Stimulated activated CD8-positive, alpha-beta memory T cell treated with anti-CD3 and anti-CD28 coated beads, Interleukin-4, amount 100 ng/mL, for 1 hour (primary cell): ENCODE data around the gene ZNF398.
"Not testable (repeated sequence)": the region's sequence is repeated elsewhere in the genome, so short reads cannot be mapped to it uniquely, and the experiment has no call there.

ENCODE experiments used
- DNase-seq, 2 donors: peaks; one replicate each; pipeline ENCODE4 v3.0.0-alpha.2; 2020; ENCODE audit warnings: low read depth in 2 of 2, low spot score in 1 of 2

Gene ZNF398

DNA sequence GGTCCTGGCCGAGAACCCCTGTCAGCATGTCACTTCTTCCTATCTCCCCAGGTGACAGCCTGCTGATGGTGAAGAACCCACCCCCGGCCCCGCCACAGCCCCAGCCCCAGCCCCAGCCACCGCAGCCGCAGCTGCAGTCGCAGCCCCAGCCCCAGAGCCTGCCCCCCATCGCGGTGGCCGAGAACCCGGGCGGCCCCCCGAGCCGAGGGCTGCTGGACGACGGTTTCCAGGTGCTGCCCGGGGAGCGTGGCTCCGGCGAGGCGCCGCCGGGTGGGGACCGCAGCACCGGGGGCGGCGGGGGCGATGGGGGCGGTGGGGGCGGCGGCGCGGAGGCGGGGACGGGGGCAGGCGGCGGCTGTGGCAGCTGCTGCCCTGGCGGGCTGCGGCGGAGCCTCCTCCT is 76.5 kb downstream of the ZNF398 start:
- no peak for DNase-seq

DNA sequence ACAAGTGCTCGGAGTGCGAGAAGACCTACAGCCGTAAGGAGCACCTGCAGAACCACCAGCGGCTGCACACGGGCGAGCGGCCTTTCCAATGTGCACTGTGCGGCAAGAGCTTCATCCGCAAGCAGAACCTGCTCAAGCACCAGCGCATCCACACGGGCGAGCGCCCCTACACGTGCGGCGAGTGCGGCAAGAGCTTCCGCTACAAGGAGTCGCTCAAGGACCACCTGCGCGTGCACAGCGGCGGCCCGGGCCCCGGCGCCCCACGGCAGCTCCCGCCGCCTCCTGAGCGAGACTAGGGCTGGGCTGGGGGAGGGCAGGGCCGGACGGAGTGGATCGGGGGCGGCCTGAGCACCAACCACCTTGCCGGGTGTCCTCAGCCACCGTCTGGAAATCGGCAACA is 77.1 kb downstream of the ZNF398 start:
- no peak for DNase-seq

DNA sequence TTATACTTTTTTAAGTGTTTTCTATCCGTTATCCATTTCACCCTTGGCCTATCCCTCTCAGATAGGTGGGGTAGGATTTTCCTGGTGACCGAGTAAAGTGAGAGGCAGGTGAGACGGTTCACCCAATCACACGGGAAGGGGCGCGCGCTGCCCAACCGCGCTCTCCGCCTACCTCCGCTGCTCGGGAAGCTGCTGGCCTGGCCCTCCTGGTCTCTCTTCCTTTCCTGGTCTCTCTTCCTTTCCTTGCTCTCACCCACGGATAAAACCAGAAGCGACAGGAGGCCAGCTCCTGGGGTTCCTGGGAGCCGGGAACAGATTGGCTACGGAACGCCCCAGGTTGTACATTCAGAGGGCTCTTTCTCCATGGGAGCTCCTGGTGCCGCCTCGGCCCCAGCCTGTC is 77.9 kb downstream of the ZNF398 start:
- DNase-seq = no peak

DNA sequence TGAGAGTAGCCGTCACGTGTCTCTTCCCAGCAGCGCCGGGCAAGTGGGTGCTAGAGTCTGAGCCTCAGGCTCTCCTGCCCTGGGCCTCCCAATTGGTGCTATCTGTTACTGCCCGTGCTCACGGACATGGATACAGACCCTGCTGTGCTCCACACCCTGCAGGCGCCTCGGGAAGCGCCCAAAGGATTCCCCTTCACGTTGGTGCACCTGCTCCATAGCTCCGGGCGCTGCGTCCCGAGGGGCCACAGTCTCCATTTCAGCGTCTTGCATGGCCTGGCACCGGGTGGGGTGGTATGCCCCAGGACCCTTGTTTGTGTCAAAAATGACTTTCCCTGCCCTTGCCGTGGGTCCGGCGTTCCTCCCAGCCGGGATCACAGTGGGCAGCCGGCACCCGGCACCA is 78.4 kb downstream of the ZNF398 start:
- no peak for DNase-seq

DNA sequence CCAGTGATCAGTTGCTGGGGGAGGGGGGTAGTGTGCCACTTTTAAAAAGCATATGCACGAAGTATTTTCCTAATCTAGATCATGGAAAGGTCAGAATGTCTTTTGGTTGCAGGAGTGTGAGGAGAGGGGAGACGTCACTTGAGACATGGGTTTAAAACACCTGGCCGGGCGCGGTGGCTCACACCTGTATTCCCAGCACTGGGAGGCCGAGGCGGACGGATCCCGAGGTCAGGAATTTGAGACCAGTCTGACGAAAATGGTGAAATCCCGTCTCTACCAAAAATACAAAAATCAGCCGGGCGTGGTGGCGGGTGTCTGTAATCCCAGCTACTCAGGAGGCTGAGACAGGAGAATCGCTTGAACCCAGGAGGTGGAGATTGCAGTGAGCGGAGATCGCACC is 79.1 kb downstream of the ZNF398 start:
- DNase-seq = not testable (repeated sequence)

DNA sequence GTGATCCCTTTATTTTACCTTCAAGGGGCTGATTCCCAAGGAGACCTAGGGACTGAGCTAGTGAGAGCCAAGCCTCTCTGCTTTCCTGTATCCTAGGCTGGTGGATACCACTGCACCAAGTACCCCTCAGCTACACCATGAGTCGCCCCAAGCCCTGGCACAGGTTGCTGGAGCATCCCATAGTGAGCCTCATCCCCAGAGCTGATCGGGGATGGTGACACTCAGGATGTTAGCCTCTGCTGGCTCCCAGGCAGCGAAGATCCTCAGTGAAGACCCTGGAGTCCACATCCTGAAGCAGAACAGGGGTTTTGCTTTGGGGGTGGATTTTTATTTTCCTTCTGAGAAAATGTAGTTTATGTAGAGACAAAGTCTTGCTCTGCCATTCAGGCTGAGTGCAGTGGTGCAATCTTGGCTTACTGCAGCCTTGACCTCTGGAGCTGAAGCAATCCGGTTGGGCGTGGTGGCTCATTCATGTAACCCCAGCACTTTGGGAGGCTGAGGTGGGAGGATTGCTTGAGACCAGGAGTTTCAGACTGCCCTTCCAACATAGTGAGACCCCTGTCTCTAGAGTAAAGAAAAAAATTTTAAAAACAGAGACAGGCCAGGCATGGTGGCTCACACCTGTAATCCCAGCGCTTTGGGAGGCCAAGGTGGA is 79.7 kb downstream of the ZNF398 start:
- DNase-seq = no peak

DNA sequence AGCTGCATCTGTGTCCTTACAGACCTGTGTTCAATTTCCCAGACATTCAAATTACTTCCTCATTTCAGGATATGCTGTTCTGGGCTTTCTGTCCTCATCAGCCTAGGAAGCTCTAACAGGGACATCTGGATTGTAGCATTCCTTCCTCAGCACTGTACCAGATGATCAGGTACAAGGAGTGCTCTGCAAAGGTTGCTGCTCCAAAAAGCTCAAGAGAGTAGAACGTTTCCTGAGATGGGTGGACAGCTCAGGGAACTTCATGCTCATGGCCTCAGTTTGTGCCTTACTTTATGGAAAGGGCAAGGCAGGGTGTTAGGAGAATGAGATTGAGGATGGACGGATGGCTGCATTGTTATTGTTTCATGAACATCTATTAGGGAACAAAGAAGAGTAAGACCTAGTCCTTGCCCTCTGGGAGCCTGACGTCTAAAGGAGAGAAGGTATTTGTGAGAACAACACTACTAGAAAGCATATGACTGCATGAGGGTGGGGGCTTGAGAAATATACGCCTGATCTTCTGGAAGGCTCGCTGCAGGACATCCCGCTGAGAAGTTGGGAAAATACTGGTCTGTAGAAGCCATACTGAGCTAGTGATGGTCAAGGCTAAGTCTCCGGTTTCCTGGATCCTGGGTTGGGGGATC is 81.7 kb downstream of the ZNF398 start:
- no peak for DNase-seq

DNA sequence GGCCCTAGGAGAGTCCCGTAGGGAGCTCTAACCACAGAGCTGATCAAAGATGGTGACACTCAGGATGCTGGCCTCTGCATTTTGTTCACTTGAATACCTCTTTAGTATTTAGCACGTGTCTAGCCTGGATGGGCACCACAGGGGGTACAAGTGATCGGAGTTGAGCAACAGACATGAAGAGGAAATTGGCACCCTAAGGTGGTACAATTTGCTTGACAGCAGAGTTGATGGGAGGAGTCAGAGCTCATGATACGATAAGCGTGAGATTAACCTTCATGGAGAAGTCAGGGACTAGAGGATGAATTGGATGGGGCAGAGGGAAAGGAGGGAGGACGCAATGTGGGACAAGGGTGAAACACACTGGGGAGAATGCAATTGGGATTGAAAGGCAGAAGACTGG is 82.3 kb downstream of the ZNF398 start:
- DNase-seq = no peak

DNA sequence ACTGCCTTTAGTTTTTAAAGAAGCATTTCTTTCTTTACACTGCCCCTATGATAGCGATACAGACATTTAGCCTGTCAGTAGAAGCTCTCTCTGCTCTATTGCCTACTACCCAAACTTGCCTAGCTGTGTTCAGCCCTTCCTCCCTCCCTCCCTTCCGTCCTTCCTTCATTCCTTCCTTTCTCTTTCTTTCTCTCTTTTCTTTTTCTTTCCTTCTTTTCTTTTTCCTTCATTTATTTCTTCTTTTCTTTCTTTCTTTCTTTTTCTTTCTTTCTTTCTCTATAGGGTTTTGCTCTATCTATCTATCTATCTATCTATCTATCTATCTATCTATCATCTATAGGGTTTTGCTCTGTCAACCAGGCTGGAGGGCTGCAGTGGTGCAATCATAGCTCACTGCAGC is 85.1 kb downstream of the ZNF398 start:
- DNase-seq = no peak
